GM23248 (cell line): Measurements from ENCODE around the gene EML2. TPM values are rescaled to one million over a fixed set of nuclear protein-coding genes. Genes with fewer than 3 reads are reported as not detected.
A peak's percentile ranks its signal among the peaks of the same experiment; 100 is the strongest.

Source experiments
- DNase-seq: peaks from one replicate; pipeline ENCODE4 v3.0.0-alpha.2; 2015
- H2AFZ ChIP-seq: fragments of 200-600 bp; sonication (generic); 2 replicates; pipeline ENCODE4 v1.6.1; 2016; ENCODE audit warnings: antibody characterized with exemption
- H3F3A ChIP-seq: fragments of 200-600 bp; sonication (generic); 2 replicates; pipeline ENCODE4 v1.6.1; 2016; ENCODE audit warnings: mild to moderate bottlenecking, antibody characterized with exemption, mixed run types; ENCODE audit not compliant: insufficient read depth
- H3K27ac ChIP-seq: fragments of 200-600 bp; sonication (generic); 2 replicates; pipeline ENCODE4 v1.5.1; 2016; ENCODE audit warnings: mild to moderate bottlenecking
- H3K27me3 ChIP-seq: fragments of 200-600 bp; sonication (generic); replicated peaks from 2 replicates; pipeline ENCODE4 v1.6.1; 2016; ENCODE audit warnings: mild to moderate bottlenecking; ENCODE audit not compliant: insufficient read depth
- H3K36me3 ChIP-seq: fragments of 200-600 bp; sonication (generic); 2 replicates; pipeline ENCODE4 v1.6.1; 2016; ENCODE audit warnings: low read depth, mild to moderate bottlenecking
- H3K4me1 ChIP-seq: fragments of 200-600 bp; sonication (generic); 2 replicates; pipeline ENCODE4 v1.6.1; 2016; ENCODE audit warnings: mild to moderate bottlenecking; ENCODE audit not compliant: insufficient read depth
- H3K4me2 ChIP-seq: fragments of 200-600 bp; sonication (generic); one replicate; pipeline ENCODE4 v1.6.1; 2016; ENCODE audit warnings: mild to moderate bottlenecking; ENCODE audit not compliant: unreplicated experiment
- H3K4me3 ChIP-seq: fragments of 200-600 bp; sonication (generic); 2 replicates; pipeline ENCODE4 v1.5.1; 2016; ENCODE audit warnings: mild to moderate bottlenecking
- H3K79me2 ChIP-seq: fragments of 200-600 bp; sonication (generic); 2 replicates; pipeline ENCODE4 v1.6.1; 2016; ENCODE audit warnings: mild to moderate bottlenecking; ENCODE audit not compliant: insufficient read depth
- H3K9ac ChIP-seq: fragments of 200-600 bp; sonication (generic); 2 replicates; pipeline ENCODE4 v1.6.1; 2016; ENCODE audit warnings: mild to moderate bottlenecking
- H3K9me2 ChIP-seq: fragments of 200-600 bp; sonication (generic); 2 replicates; pipeline ENCODE4 v1.6.1; 2016; ENCODE audit warnings: mixed run types, mild to moderate bottlenecking, moderate library complexity; ENCODE audit not compliant: insufficient read depth
- H3K9me3 ChIP-seq: fragments of 200-600 bp; sonication (generic); one replicate; pipeline ENCODE4 v1.6.1; 2017; ENCODE audit warnings: low read depth
- H4K20me1 ChIP-seq: fragments of 200-600 bp; sonication (generic); 2 replicates; pipeline ENCODE4 v1.6.0; 2016; ENCODE audit not compliant: insufficient read depth
- EZH2 ChIP-seq: fragments of 200-600 bp; sonication (generic); IDR thresholded peaks from 2 replicates; pipeline ENCODE4 v1.6.1; 2018; ENCODE audit warnings: antibody characterized with exemption, mild to moderate bottlenecking; ENCODE audit not compliant: insufficient read depth, poor library complexity, severe bottlenecking
- EZH2phosphoT487 ChIP-seq: fragments of 200-600 bp; sonication (generic); IDR thresholded peaks from 2 replicates; pipeline ENCODE4 v1.6.1; 2018; ENCODE audit warnings: antibody characterized with exemption, moderate library complexity, mild to moderate bottlenecking, low read depth; ENCODE audit not compliant: insufficient read depth
- WGBS, 2 experiments: methylation state at CpG; one replicate each; pipeline ENCODE4 v1.1.6; 2015 to 2017; ENCODE audit warnings: low lambda C conversion rate in 2 of 2, low coverage in 1 of 2; ENCODE audit errors: missing lambda C conversion rate in 2 of 2; 5-methylcytosine and 5-hydroxymethylcytosine counted together
- in situ Hi-C: fragments of 300-500 bp; cut with MboI; formaldehyde crosslinking; loops from 2 replicates; pipeline ENCODE4 v1.15.0; 2020
- microRNA counts: library from miRNA; unstranded; fragments of <30 nt; microRNA quantifications from one replicate; lab custom pipeline; 2016
- microRNA-seq: library from miRNA; unstranded; fragments of <30 nt; microRNA quantifications from one replicate; pipeline ENCODE4, GENCODE V29; 2016; ENCODE audit warnings: borderline number of aligned reads
- polyA plus RNA-seq: library from polyadenylated mRNA; unstranded; fragments of >200 nt; fragmentation: Nextera tagmentation; extraction: Ambion mirVana; gene quantifications from 2 replicates; pipeline ENCODE4 v1.2.1, GENCODE V29; 2016
- small RNA-seq: library from RNA; depleted of rRNA; stranded (forward); fragments of <200 nt; gene quantifications from one replicate; pipeline ENCODE3, GENCODE V24; 2014; ENCODE audit warnings: low read depth, low replicate concordance
- total RNA-seq: library from RNA; depleted of rRNA; stranded (reverse); fragments of >200 nt; shearing (Covaris generic); gene quantifications from 2 replicates; pipeline ENCODE4 v1.2.3, GENCODE V29; 2014; rRNA removed

The EML2 gene
- total and polyA plus RNA-seq, 2 experiments from 2014 or later = 6.6 to 27.5 TPM

GRCh38 chr19:45567609-45568008 is 71.6 kb downstream of the EML2 start:
- no peak for DNase-seq
- H2AFZ ChIP-seq = no peak overlapping the region
- no peaks in the 10 kb centered on the region for H3K36me3 ChIP-seq
- in situ Hi-C loops = no loop called here
- no peak overlapping the region for H3K4me3 ChIP-seq
- H3K9me3 ChIP-seq = no peaks in the 10 kb centered on the region
- H3K4me2 ChIP-seq = no peak overlapping the region
- H3K9ac ChIP-seq = no peak overlapping the region
- no peak for TF ChIP-seq EZH2
- TF ChIP-seq EZH2phosphoT487 = no peak
- no peak overlapping the region for H3K27ac ChIP-seq
- peaks cover 18% of the 10 kb centered on the region for H3K4me1 ChIP-seq
- 95 to 100% methylated on average over 2 of the region's 2 CpGs for WGBS, 2 experiments
- H3K9me2 ChIP-seq = no peaks in the 10 kb centered on the region
- peaks cover 23% of the 10 kb centered on the region for H3K79me2 ChIP-seq
- H3F3A ChIP-seq = peaks cover 11% of the 10 kb centered on the region; the same call in 1 of the 2 replicates
- no peaks in the 10 kb centered on the region for H3K27me3 ChIP-seq
- no peaks in the 10 kb centered on the region for H4K20me1 ChIP-seq

- Histone ChIP-seq H3F3A (no peaks in the 10 kb centered on the region; the same call in 1 of the 2 replicates), H2AFZ (no peak overlapping the region), H3K9me2 (no peaks in the 10 kb centered on the region), H3K27me3 (no peaks in the 10 kb centered on the region), H3K4me2 (no peak overlapping the region), H3K9me3 (no peaks in the 10 kb centered on the region), H3K9ac (no peak overlapping the region), H3K79me2 (peaks cover 18% of the 10 kb centered on the region), H3K4me1 (peaks cover 9% of the 10 kb centered on the region), H4K20me1 (no peaks in the 10 kb centered on the region), H3K36me3 (no peaks in the 10 kb centered on the region), H3K27ac (no peak overlapping the region), H3K4me3 (no peak overlapping the region)
- no peak for DNase-seq
- WGBS, 2 experiments = 89 to 100% methylated on average over 2 to 5 of the region's 5 CpGs
- in situ Hi-C loops = no loop called here
- TF ChIP-seq EZH2phosphoT487 (no peak), EZH2 (no peak)
Observed at GRCh38 chr19:45564131-45564780, 74.9 kb downstream of the EML2 start.

GRCh38 chr19:45560686-45561085 is 78.5 kb downstream of the EML2 start:
- H3K4me1 ChIP-seq = no peaks in the 10 kb centered on the region
- no peaks in the 10 kb centered on the region for H3K9me3 ChIP-seq
- H3K36me3 ChIP-seq = no peaks in the 10 kb centered on the region
- peaks cover 5% of the 10 kb centered on the region; the same call in 1 of the 2 replicates for H3K79me2 ChIP-seq
- in situ Hi-C loops = no loop called here
- H3K27me3 ChIP-seq = no peaks in the 10 kb centered on the region
- H3K9me2 ChIP-seq = no peaks in the 10 kb centered on the region
- WGBS, 2 experiments = 79% methylated on average over 11 of the region's 11 CpGs
- no peaks in the 10 kb centered on the region for H4K20me1 ChIP-seq
- no peak overlapping the region for H3K27ac ChIP-seq
- DNase-seq = no peak
- H3K4me2 ChIP-seq = no peak overlapping the region
- no peaks in the 10 kb centered on the region for H3F3A ChIP-seq
- no peak overlapping the region for H2AFZ ChIP-seq
- H3K9ac ChIP-seq = no peak overlapping the region
- TF ChIP-seq EZH2 = no peak
- TF ChIP-seq EZH2phosphoT487 = no peak
- no peak overlapping the region for H3K4me3 ChIP-seq

- H3K9ac ChIP-seq = no peak overlapping the region
- no peaks in the 10 kb centered on the region for H3K36me3 ChIP-seq
- H3K27ac ChIP-seq = no peak overlapping the region
- H2AFZ ChIP-seq = no peak overlapping the region
- no peak overlapping the region for H3K4me2 ChIP-seq
- H3K27me3 ChIP-seq = no peaks in the 10 kb centered on the region
- no peaks in the 10 kb centered on the region for H3F3A ChIP-seq
- in situ Hi-C loops = no loop called here
- H3K9me3 ChIP-seq = no peaks in the 10 kb centered on the region
- H3K9me2 ChIP-seq = no peaks in the 10 kb centered on the region
- H3K4me3 ChIP-seq = no peak overlapping the region
- TF ChIP-seq EZH2phosphoT487 (no peak), EZH2 (no peak)
- no peaks in the 10 kb centered on the region; the same call in 1 of the 2 replicates for H3K79me2 ChIP-seq
- WGBS, 2 experiments = 76 to 82% methylated on average over 5 of the region's 5 CpGs
- no peak for DNase-seq
- no peaks in the 10 kb centered on the region for H4K20me1 ChIP-seq
- H3K4me1 ChIP-seq = no peaks in the 10 kb centered on the region
Observed at GRCh38 chr19:45560038-45560437, 79.2 kb downstream of the EML2 start.

MicroRNAs within 50 kb of the gene (microRNA counts, 767-probe panel; counts per million panel counts)
- 447 counts per million, percentile 86 among the panel's probes with 10 or more counts for microRNA hsa-miR-330-3p (lab: Ali Mortazavi, UCI)
- 447 counts per million, percentile 86 among the panel's probes with 10 or more counts for microRNA hsa-miR-330-5p (lab: Ali Mortazavi, UCI)
- microRNA hsa-miR-642a-5p (lab: Ali Mortazavi, UCI) = 447 counts per million, percentile 86 among the panel's probes with 10 or more counts
- microRNA hsa-miR-642b-3p (lab: Ali Mortazavi, UCI) = 447 counts per million, percentile 86 among the panel's probes with 10 or more counts

Small RNA genes within 50 kb of the gene (microRNA-seq; reads per million reads assigned to microRNA genes)
- gene MIR330 (168 reads per million, percentile 55 among the genes with 10 or more reads in this experiment), gene MIR642A (not detected), gene MIR642B (not detected)

Small RNA genes within 50 kb of the gene (small RNA-seq; reads per million reads assigned to genes)
- gene MIR642A = not detected
- gene RN7SL836P = 0.25 reads per million

Other genes starting within 250 kb of the EML2 start
- 3.9 and 36.5 TPM in 2 replicates for gene PPP1R13L, start 234.3 kb downstream of the EML2 start, total RNA-seq
- gene PPP1R13L, start 234.3 kb downstream of the EML2 start, polyA plus RNA-seq = 6.2 and 6.4 TPM in 2 replicates
- gene POLR1G, start 232.8 kb downstream of the EML2 start, total RNA-seq = 3.9 and 8.8 TPM in 2 replicates
- 7.2 and 10.8 TPM in 2 replicates for gene POLR1G, start 232.8 kb downstream of the EML2 start, polyA plus RNA-seq
- gene ERCC1, start 215.5 kb downstream of the EML2 start, total RNA-seq = 63.0 and 79.8 TPM in 2 replicates
- 89.0 and 90.9 TPM in 2 replicates for gene ERCC1, start 215.5 kb downstream of the EML2 start, polyA plus RNA-seq
- 11.9 and 16.1 TPM in 2 replicates for gene FOSB, start 171.4 kb downstream of the EML2 start, total RNA-seq
- gene FOSB, start 171.4 kb downstream of the EML2 start, polyA plus RNA-seq = 4.8 and 8.3 TPM in 2 replicates
- 14.8 and 19.6 TPM in 2 replicates for gene RTN2, start 142.3 kb downstream of the EML2 start, total RNA-seq
- gene RTN2, start 142.3 kb downstream of the EML2 start, polyA plus RNA-seq = 7.8 and 8.2 TPM in 2 replicates
- gene PPM1N, start 141.0 kb downstream of the EML2 start, total RNA-seq = 0.32 TPM in 1 of 2 replicates, not detected in the other
- gene PPM1N, start 141.0 kb downstream of the EML2 start, polyA plus RNA-seq = 0.33 and 0.63 TPM in 2 replicates
- gene VASP, start 131.9 kb downstream of the EML2 start, total RNA-seq = 108 and 135 TPM in 2 replicates
- 31.9 and 32.6 TPM in 2 replicates for gene VASP, start 131.9 kb downstream of the EML2 start, polyA plus RNA-seq
- 5.3 and 10.6 TPM in 2 replicates for gene OPA3, start 54.6 kb downstream of the EML2 start, total RNA-seq
- gene OPA3, start 54.6 kb downstream of the EML2 start, polyA plus RNA-seq = 11.8 and 11.9 TPM in 2 replicates
- gene GPR4, start 37.2 kb downstream of the EML2 start, total RNA-seq = 0.32 TPM in 1 of 2 replicates, not detected in the other
- gene GPR4, start 37.2 kb downstream of the EML2 start, polyA plus RNA-seq = 0.51 and 1.6 TPM in 2 replicates
- gene GIPR, start 28.8 kb upstream of the EML2 start, total RNA-seq = not detected in 2 replicates
- not detected in 2 replicates for gene GIPR, start 28.8 kb upstream of the EML2 start, polyA plus RNA-seq
- 129 and 152 TPM in 2 replicates for gene SNRPD2, start 52.6 kb upstream of the EML2 start, total RNA-seq
- gene SNRPD2, start 52.6 kb upstream of the EML2 start, polyA plus RNA-seq = 544 and 545 TPM in 2 replicates
- 8.6 and 13.2 TPM in 2 replicates for gene QPCTL, start 53.3 kb upstream of the EML2 start, total RNA-seq
- 7.4 and 7.6 TPM in 2 replicates for gene QPCTL, start 53.3 kb upstream of the EML2 start, polyA plus RNA-seq
- 6.3 and 9.1 TPM in 2 replicates for gene FBXO46, start 91.5 kb upstream of the EML2 start, total RNA-seq
- gene FBXO46, start 91.5 kb upstream of the EML2 start, polyA plus RNA-seq = 3.1 and 3.3 TPM in 2 replicates
- gene MEIOSIN, start 94.0 kb upstream of the EML2 start, total RNA-seq = not detected in 2 replicates
- not detected in 2 replicates for gene MEIOSIN, start 94.0 kb upstream of the EML2 start, polyA plus RNA-seq
- 14.4 and 16.8 TPM in 2 replicates for gene SIX5, start 129.9 kb upstream of the EML2 start, total RNA-seq
- 6.1 and 8.2 TPM in 2 replicates for gene SIX5, start 129.9 kb upstream of the EML2 start, polyA plus RNA-seq
- gene DMPK, start 143.1 kb upstream of the EML2 start, total RNA-seq = 26.6 and 34.4 TPM in 2 replicates
- 13.0 and 15.3 TPM in 2 replicates for gene DMPK, start 143.1 kb upstream of the EML2 start, polyA plus RNA-seq
- 32.2 and 32.6 TPM in 2 replicates for gene DMWD, start 153.4 kb upstream of the EML2 start, total RNA-seq
- 11.5 and 14.5 TPM in 2 replicates for gene DMWD, start 153.4 kb upstream of the EML2 start, polyA plus RNA-seq
- not detected in 2 replicates for gene RSPH6A, start 175.9 kb upstream of the EML2 start, total RNA-seq
- not detected in 2 replicates for gene RSPH6A, start 175.9 kb upstream of the EML2 start, polyA plus RNA-seq
- gene SYMPK, start 223.8 kb upstream of the EML2 start, total RNA-seq = 28.1 and 81.4 TPM in 2 replicates
- 14.8 and 17.8 TPM in 2 replicates for gene SYMPK, start 223.8 kb upstream of the EML2 start, polyA plus RNA-seq
- not detected in 2 replicates for gene FOXA3, start 224.9 kb upstream of the EML2 start, total RNA-seq
- gene FOXA3, start 224.9 kb upstream of the EML2 start, polyA plus RNA-seq = not detected in 2 replicates
- 39.3 and 53.8 TPM in 2 replicates for gene IRF2BP1, start 246.7 kb upstream of the EML2 start, total RNA-seq
- gene IRF2BP1, start 246.7 kb upstream of the EML2 start, polyA plus RNA-seq = 7.8 and 8.6 TPM in 2 replicates